ENCODE data around the gene PARD6G. TPM values are rescaled to one million over a fixed set of nuclear protein-coding genes. Genes with fewer than 3 reads are reported as not detected.

PARD6G gene
- total and polyA plus RNA-seq, 2 of the 8 experiments (the other 6 are each of a cell fraction or from before 2014, with no cell fraction given) = 11.3 to 17.9 TPM

DNA sequence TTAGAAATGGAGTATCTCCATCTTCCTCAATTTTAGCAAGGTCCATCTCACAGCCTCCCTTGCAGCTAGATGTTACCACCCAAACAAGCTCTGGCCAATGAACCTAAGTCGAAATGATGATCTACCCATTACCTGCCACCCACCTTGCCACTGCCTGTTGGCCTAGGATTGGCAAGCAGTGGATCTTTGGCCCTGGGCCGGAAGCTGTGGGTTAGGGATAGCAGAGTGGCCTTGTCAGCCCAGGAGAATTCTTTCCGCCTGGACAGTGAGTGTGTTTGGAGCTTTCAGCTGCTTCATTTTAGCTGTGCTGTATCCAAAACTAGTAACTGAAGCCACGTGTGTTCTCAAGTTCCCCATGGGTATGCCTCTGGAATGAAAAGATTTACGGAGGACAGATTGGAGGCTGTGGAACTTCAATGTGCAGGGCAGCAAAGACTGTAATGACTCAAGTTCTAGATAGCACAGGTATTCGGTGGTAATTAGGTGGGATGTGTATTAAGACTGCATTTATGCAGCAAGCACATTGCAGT, 7.7 kb upstream of the PARD6G start:
- H2AK5ac ChIP-seq (ENCODE audit: low read depth, low read length) = no peak overlapping the region
- H3K56ac ChIP-seq (replicated peaks; ENCODE audit: insufficient read length, low read depth, low read length) = no peak overlapping the region
- H3K27me3 ChIP-seq (replicated peaks in 1 of 4; ENCODE audit: control insufficient read depth in 3 of 4, extremely low read depth in 1 of 4, insufficient read depth in 3 of 4, low read length in 3 of 4) = no peaks in the 10 kb centered on the region; a peak in 1 of 7 replicates
- H2BK20ac ChIP-seq (ENCODE audit: low read length) = no peak overlapping the region
- no peaks in the 10 kb centered on the region for H3K79me1 ChIP-seq (ENCODE audit: low read depth, low read length)
- no peak overlapping the region for H2BK5ac ChIP-seq (ENCODE audit: low read depth, low read length)
- peaks cover 7% of the 10 kb centered on the region; the same call in 1 of the 2 replicates for H3K23me2 ChIP-seq (ENCODE audit: low read depth, low read length)
- no peaks in the 10 kb centered on the region for H4K20me1 ChIP-seq (replicated peaks in 1 of 2; ENCODE audit: control insufficient read depth in 1 of 2, insufficient read depth in 2 of 2, low read length in 2 of 2)
- no peak overlapping the region for H3K9ac ChIP-seq (replicated peaks in 1 of 4; ENCODE audit: extremely low read depth in 1 of 4, low read depth in 3 of 4, low read length in 3 of 4)
- no peaks in the 10 kb centered on the region for H3K4me1 ChIP-seq (replicated peaks in 1 of 4; ENCODE audit: control insufficient read depth in 3 of 4, insufficient read depth in 4 of 4, low read length in 3 of 4)
- ChIA-PET POLR2A (ENCODE audit: partially characterized antibody) (no interaction called here), CTCF (ENCODE audit: partially characterized antibody) (interaction anchor here (1.0 to 4.9 kb wide), 9 partner anchors 10 to 232 kb away, joined by 3 to 58 read pairs (median 6); no protein-coding TSS in a partner anchor)
- no peak for TF ChIP-seq KDM1A (IDR thresholded peaks at IDR 0.05; ENCODE audit: borderline replicate concordance, low read length)
- TF ChIP-seq, protein P1, sequence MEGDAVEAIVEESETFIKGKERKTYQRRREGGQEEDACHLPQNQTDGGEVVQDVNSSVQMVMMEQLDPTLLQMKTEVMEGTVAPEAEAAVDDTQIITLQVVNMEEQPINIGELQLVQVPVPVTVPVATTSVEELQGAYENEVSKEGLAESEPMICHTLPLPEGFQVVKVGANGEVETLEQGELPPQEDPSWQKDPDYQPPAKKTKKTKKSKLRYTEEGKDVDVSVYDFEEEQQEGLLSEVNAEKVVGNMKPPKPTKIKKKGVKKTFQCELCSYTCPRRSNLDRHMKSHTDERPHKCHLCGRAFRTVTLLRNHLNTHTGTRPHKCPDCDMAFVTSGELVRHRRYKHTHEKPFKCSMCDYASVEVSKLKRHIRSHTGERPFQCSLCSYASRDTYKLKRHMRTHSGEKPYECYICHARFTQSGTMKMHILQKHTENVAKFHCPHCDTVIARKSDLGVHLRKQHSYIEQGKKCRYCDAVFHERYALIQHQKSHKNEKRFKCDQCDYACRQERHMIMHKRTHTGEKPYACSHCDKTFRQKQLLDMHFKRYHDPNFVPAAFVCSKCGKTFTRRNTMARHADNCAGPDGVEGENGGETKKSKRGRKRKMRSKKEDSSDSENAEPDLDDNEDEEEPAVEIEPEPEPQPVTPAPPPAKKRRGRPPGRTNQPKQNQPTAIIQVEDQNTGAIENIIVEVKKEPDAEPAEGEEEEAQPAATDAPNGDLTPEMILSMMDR (IDR thresholded peaks at IDR 0.05; ENCODE audit: control extremely low read depth in 1 of 3, insufficient read depth in 1 of 3, low read depth in 1 of 3, low read length in 3 of 3) = no peak
- TF ChIP-seq SUZ12 (IDR thresholded peaks at IDR 0.05; ENCODE audit: low read length) = no peak
- TF ChIP-seq CREB1 (IDR thresholded peaks at IDR 0.05) = no peak
- no peak for TF ChIP-seq PHF8 (conservative IDR thresholded peaks at IDR 0.05; ENCODE audit: low read depth, low read length)
- no peak for TF ChIP-seq E2F6 (IDR thresholded peaks at IDR 0.05)
- TF ChIP-seq SIX5 (IDR thresholded peaks at IDR 0.05; ENCODE audit: low read depth, low read length) = no peak
- TF ChIP-seq JUN (IDR thresholded peaks at IDR 0.05; ENCODE audit: low read depth, low read length) = no peak
- no peak for DNase-seq (ENCODE audit: low read depth in 1 of 2, low spot score in 2 of 2)
- no peak overlapping the region for H3K14ac ChIP-seq (ENCODE audit: insufficient read length)
- H3K4ac ChIP-seq (replicated peaks; ENCODE audit: insufficient read length, low read depth, low read length) = no peak overlapping the region
- no peak overlapping the region for H3K4me2 ChIP-seq (ENCODE audit: insufficient read depth in 1 of 2, low read depth in 2 of 2, low read length in 2 of 2)
- no peak overlapping the region for H4K91ac ChIP-seq (replicated peaks; ENCODE audit: insufficient read length, low read length)
- H3K4me3 ChIP-seq (ENCODE audit: extremely low read depth in 1 of 4, insufficient read depth in 2 of 4, low read depth in 3 of 4, low read length in 4 of 4) = no peak overlapping the region
- H2AFZ ChIP-seq (ENCODE audit: low read length) = no peak overlapping the region
- H3K18ac ChIP-seq (ENCODE audit: extremely low read depth, low read length) = no peak overlapping the region
- H3K23ac ChIP-seq (ENCODE audit: insufficient read length) = no peak overlapping the region
- H2BK12ac ChIP-seq (ENCODE audit: low read depth, low read length) = no peak overlapping the region
- H4K5ac ChIP-seq (ENCODE audit: insufficient read length, low read depth, low read length) = no peak overlapping the region
- no peaks in the 10 kb centered on the region for H3K79me2 ChIP-seq (ENCODE audit: control insufficient read depth in 1 of 2, insufficient read depth in 2 of 2, low read length in 2 of 2)
- H2BK15ac ChIP-seq (ENCODE audit: low read length) = no peak overlapping the region
- H2BK120ac ChIP-seq (replicated peaks; ENCODE audit: low read depth, low read length) = no peak overlapping the region
- no peak overlapping the region for H3K27ac ChIP-seq (ENCODE audit: low read depth, low read length)
- no peak for FAIRE-seq
- no peak overlapping the region for H4K8ac ChIP-seq (ENCODE audit: extremely low read depth, insufficient read depth, low read length)
- H3K36me3 ChIP-seq (ENCODE audit: control insufficient read depth in 2 of 4, insufficient read depth in 4 of 4, low read length in 3 of 4) = no peaks in the 10 kb centered on the region
- 78% methylated on average over 6 of the region's 6 CpGs; no CpG with 5 or more reads in 1 of the 2 experiments for WGBS, 2 experiments (ENCODE audit: extremely low coverage in 1 of 2, insufficient coverage in 1 of 2, insufficient read length in 1 of 2, insufficient replicate concordance in 2 of 2, low coverage in 1 of 2, low lambda C conversion rate in 2 of 2, missing lambda C conversion rate in 1 of 2)
- H3K9me3 ChIP-seq (ENCODE audit: insufficient read depth in 2 of 2, low read depth in 1 of 2, low read length in 1 of 2) = peaks cover 5 to 13% of the 10 kb centered on the region in 2 experiments; a peak in 2 of 4 replicates

All from H1 (cell line).